DOHH2 (cell line): ENCODE measurements around the gene GOLGA8A.

ENCODE experiments used
- H3F3A ChIP-seq: fragments of 200-600 bp; sonication (generic), shearing (Covaris generic); 2 replicates; pipeline ENCODE4 v1.6.0; 2016; ENCODE audit warnings: antibody characterized with exemption, mild to moderate bottlenecking; ENCODE audit not compliant: control insufficient read depth, insufficient read depth
- H3K27ac ChIP-seq: fragments of 200-600 bp; sonication (generic); 2 replicates; pipeline ENCODE4 v1.5.1; 2014; ENCODE audit warnings: low read depth, mild to moderate bottlenecking, low read length, moderate library complexity
- H3K27me3 ChIP-seq: fragments of 200-600 bp; sonication (generic); 2 replicates; pipeline ENCODE4 v1.6.1; 2014; ENCODE audit warnings: mild to moderate bottlenecking, low read length, mixed read lengths; ENCODE audit not compliant: control insufficient read depth
- H3K36me3 ChIP-seq: fragments of 200-600 bp; sonication (generic); 2 replicates; pipeline ENCODE4 v1.6.1; 2014; ENCODE audit warnings: mild to moderate bottlenecking, low read length, moderate library complexity, mixed read lengths; ENCODE audit not compliant: control insufficient read depth
- H3K4me1 ChIP-seq: fragments of 200-600 bp; sonication (generic); 2 replicates; pipeline ENCODE4 v1.6.1; 2014; ENCODE audit warnings: mild to moderate bottlenecking, low read length, mixed read lengths; ENCODE audit not compliant: control insufficient read depth
- H3K4me2 ChIP-seq: fragments of 200-600 bp; sonication (generic); 2 replicates; pipeline ENCODE4 v1.6.0; 2014; ENCODE audit warnings: mild to moderate bottlenecking, low read length, moderate library complexity
- H3K4me3 ChIP-seq: fragments of 200-600 bp; sonication (generic); 2 replicates; pipeline ENCODE4 v1.5.1; 2014; ENCODE audit warnings: mild to moderate bottlenecking, low read length, mixed read lengths
- H3K79me2 ChIP-seq: fragments of 200-600 bp; sonication (generic); 2 replicates; pipeline ENCODE4 v1.6.1; 2014; ENCODE audit warnings: mild to moderate bottlenecking, low read length, mixed read lengths; ENCODE audit not compliant: control insufficient read depth
- H3K9me2 ChIP-seq: fragments of 200-600 bp; sonication (generic); replicated peaks from 2 replicates; pipeline ENCODE4 v1.6.1; 2014; ENCODE audit warnings: mild to moderate bottlenecking, low read length, mixed read lengths; ENCODE audit not compliant: control insufficient read depth
- H3K9me3 ChIP-seq: fragments of 200-600 bp; sonication (generic); 2 replicates; pipeline ENCODE4 v1.6.1; 2014; ENCODE audit warnings: antibody characterized with exemption, low read length, mixed read lengths; ENCODE audit not compliant: control insufficient read depth, insufficient read depth
- H4K20me1 ChIP-seq: fragments of 200-600 bp; sonication (generic); 2 replicates; pipeline ENCODE4 v1.6.0; 2014; ENCODE audit warnings: low read depth, mild to moderate bottlenecking, antibody characterized with exemption, low read length, moderate library complexity; ENCODE audit not compliant: control insufficient read depth, insufficient read depth
- EZH2phosphoT487 ChIP-seq: fragments of 200-600 bp; sonication (generic); IDR thresholded peaks from 2 replicates; pipeline ENCODE4 v1.6.1; 2017; ENCODE audit warnings: borderline replicate concordance, mild to moderate bottlenecking, antibody characterized with exemption, low read length, moderate library complexity, mixed read lengths
- TF ChIP-seq, protein P1 (sequence below): fragments of 200-600 bp; sonication (generic); IDR thresholded peaks from one replicate; pipeline ENCODE4 v1.5.1; 2014; ENCODE audit warnings: antibody characterized with exemption, mild to moderate bottlenecking, low read depth, low read length; ENCODE audit not compliant: poor library complexity, severe bottlenecking

GOLGA8A gene

DNA sequence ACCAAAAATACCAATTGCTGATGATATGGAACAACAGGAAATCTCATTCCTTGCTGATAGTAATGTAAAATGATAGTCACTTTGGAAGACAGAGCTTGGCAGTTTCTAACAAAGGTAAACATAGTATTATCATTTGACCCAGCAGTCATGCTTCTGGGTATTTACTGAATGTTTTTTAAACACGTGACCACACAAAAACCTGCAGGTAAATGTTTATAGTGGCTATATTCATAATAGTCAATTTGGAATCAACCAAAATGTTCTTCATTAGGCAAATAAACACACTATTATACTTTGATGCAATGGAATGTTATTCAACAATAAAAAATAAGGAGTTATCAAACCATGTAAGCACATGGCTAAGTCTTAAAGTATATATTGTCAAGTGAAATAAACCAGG is 24.1 kb upstream of the GOLGA8A start:
- Histone ChIP-seq H3K27me3 (peaks cover 23% of the 10 kb centered on the region), H3K4me3 (no peak overlapping the region), H3K4me2 (no peak overlapping the region), H3K27ac (no peak overlapping the region), H3K9me2 (no peaks in the 10 kb centered on the region), H3K4me1 (no peaks in the 10 kb centered on the region), H3K36me3 (no peaks in the 10 kb centered on the region), H3K79me2 (no peaks in the 10 kb centered on the region), H3K9me3 (no peaks in the 10 kb centered on the region), H3F3A (no peaks in the 10 kb centered on the region), H4K20me1 (no peaks in the 10 kb centered on the region)
- TF ChIP-seq, protein P1, sequence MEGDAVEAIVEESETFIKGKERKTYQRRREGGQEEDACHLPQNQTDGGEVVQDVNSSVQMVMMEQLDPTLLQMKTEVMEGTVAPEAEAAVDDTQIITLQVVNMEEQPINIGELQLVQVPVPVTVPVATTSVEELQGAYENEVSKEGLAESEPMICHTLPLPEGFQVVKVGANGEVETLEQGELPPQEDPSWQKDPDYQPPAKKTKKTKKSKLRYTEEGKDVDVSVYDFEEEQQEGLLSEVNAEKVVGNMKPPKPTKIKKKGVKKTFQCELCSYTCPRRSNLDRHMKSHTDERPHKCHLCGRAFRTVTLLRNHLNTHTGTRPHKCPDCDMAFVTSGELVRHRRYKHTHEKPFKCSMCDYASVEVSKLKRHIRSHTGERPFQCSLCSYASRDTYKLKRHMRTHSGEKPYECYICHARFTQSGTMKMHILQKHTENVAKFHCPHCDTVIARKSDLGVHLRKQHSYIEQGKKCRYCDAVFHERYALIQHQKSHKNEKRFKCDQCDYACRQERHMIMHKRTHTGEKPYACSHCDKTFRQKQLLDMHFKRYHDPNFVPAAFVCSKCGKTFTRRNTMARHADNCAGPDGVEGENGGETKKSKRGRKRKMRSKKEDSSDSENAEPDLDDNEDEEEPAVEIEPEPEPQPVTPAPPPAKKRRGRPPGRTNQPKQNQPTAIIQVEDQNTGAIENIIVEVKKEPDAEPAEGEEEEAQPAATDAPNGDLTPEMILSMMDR = no peak
- no peak for TF ChIP-seq EZH2phosphoT487

- no peaks in the 10 kb centered on the region for H3K9me3 ChIP-seq
- H3K27ac ChIP-seq = no peak overlapping the region
- H3F3A ChIP-seq = no peaks in the 10 kb centered on the region
- H3K4me1 ChIP-seq = no peaks in the 10 kb centered on the region
- H3K4me2 ChIP-seq = no peak overlapping the region
- no peaks in the 10 kb centered on the region for H3K9me2 ChIP-seq
- no peak overlapping the region for H3K4me3 ChIP-seq
- no peaks in the 10 kb centered on the region for H3K36me3 ChIP-seq
- H3K79me2 ChIP-seq = no peaks in the 10 kb centered on the region
- H4K20me1 ChIP-seq = no peaks in the 10 kb centered on the region
- H3K27me3 ChIP-seq = peaks cover 17% of the 10 kb centered on the region
- TF ChIP-seq EZH2phosphoT487 = no peak
- TF ChIP-seq, protein P1 = no peak
Measured at GRCh38 chr15:34460451-34460850, 22.8 kb upstream of the GOLGA8A start.

DNA sequence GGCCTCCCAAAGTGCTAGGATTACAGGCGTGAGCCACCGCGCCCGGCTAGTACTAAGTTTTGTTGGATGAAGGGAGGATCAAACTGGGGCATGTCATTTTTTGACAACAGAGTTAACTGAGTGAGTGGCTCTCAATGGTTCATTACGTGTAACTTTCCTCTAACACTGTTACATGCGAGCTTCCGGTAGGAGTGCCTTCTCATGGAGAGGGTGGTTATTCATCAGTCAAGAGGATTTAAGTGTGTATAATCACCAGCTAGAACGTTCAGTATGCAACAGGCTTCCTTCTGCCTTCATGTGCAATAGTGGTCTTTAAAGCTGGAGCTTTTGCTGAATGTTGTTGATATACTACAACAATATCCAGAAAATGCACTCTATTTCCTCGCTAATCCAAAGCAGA is 19.1 kb upstream of the GOLGA8A start:
- no peaks in the 10 kb centered on the region for H3K4me1 ChIP-seq
- H3F3A ChIP-seq = no peaks in the 10 kb centered on the region
- no peak for TF ChIP-seq EZH2phosphoT487
- TF ChIP-seq, protein P1 = no peak

GRCh38 chr15:34442891-34443290 is 5.3 kb upstream of the GOLGA8A start:
- no peak for TF ChIP-seq EZH2phosphoT487
- TF ChIP-seq, protein P1 = no peak
- Histone ChIP-seq H3K4me2 (no peak overlapping the region), H3K36me3 (no peaks in the 10 kb centered on the region), H3K27me3 (peaks cover 30% of the 10 kb centered on the region), H3K4me1 (peaks cover 3% of the 10 kb centered on the region), H3K79me2 (peaks cover 3% of the 10 kb centered on the region), H3K27ac (no peak overlapping the region), H3K4me3 (no peak overlapping the region), H3F3A (0 out of 2 replicates have a peak, but pooled peaks cover 2% of the 10 kb centered on the region), H4K20me1 (no peaks in the 10 kb centered on the region), H3K9me3 (no peaks in the 10 kb centered on the region), H3K9me2 (no peaks in the 10 kb centered on the region)

More for the DNA sequence above, 19.1 kb upstream of the GOLGA8A start:
- Histone ChIP-seq H3K4me2 (no peak overlapping the region), H3K9me2 (no peaks in the 10 kb centered on the region), H3K4me3 (no peak overlapping the region), H3K27ac (no peak overlapping the region), H3K27me3 (peaks cover 15% of the 10 kb centered on the region), H4K20me1 (no peaks in the 10 kb centered on the region), H3K9me3 (no peaks in the 10 kb centered on the region), H3K36me3 (no peaks in the 10 kb centered on the region), H3K79me2 (no peaks in the 10 kb centered on the region)
